Inflammatory macrophage treated with lipopolysaccharide for 1 hour (primary cell): ENCODE results near the gene GPR132.
"Not testable (repeated sequence)": the region's sequence is repeated elsewhere in the genome, so short reads cannot be mapped to it uniquely, and the experiment has no call there.

ENCODE experiments used
- DNase-seq, 2 donors: peaks; one replicate each; pipeline ENCODE4 v3.0.0-alpha.2; 2020 to 2022

The GPR132 gene

DNA sequence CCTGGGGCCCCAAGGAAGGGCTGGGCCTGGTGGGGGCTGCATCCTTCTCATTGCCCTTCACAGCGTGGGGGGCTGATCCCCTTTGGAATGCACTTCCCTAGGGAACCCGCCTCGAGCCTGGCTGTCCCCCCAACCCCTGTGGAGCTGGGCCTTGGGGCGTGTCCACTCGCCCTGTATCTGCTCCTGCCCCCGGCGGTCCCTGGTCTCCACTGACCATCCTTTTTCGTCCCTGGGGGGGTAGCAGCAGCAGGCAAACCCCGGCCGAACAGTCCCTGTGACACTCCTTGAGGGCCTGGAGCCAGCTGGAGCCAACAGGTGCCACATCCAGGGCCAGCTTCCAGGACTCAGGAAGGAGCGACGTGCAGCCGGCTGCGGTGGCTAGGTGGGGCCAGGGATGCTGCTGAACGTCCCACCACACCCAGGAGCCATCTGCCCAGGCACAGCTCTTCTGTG, 9.4 kb upstream of the GPR132 start:
- DNase-seq, result no peak

DNA sequence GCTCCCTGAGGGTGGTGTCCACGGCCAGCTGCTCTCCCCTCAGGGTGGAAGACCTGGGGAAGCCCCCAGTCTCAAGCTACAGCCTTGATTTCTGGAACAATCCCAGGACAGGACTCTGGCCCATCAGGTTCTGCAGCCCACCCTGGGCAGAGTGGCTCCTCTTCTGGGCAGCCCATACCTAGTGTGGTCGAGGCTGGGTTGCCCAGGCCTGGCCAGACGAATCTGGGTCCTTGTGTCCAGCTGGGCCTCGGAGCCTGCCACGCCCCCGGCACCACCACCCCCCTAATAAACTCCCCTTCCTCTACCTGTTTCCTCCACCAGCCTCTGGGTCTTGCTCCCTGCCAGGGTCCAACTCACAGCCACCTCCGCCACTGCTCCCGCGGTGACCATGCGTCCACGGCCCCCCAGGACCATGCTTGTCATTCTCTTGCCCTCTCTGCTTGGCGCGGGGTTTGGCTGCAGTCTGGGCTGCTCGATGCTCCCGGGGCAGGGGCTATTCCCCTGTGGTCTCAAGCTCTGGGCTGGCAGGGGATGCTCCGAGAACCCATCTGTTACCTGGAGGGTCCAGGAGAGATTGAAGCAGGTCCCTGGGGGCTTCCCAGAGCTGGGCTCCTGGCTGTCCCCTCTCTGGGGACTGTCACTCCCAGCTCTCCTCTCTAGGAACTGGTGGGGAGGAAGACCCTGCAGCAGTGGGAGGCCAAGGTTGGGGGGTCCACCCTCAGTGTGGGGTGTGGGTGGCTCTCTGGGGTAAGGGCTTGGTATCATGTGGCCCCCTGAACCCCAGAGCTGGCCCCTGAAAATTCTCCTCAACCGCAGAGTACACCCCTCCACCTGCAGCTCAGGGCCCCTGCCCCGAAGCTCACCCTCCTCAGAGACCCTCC, 8.7 kb upstream of the GPR132 start:
- DNase-seq, result no peak

DNA sequence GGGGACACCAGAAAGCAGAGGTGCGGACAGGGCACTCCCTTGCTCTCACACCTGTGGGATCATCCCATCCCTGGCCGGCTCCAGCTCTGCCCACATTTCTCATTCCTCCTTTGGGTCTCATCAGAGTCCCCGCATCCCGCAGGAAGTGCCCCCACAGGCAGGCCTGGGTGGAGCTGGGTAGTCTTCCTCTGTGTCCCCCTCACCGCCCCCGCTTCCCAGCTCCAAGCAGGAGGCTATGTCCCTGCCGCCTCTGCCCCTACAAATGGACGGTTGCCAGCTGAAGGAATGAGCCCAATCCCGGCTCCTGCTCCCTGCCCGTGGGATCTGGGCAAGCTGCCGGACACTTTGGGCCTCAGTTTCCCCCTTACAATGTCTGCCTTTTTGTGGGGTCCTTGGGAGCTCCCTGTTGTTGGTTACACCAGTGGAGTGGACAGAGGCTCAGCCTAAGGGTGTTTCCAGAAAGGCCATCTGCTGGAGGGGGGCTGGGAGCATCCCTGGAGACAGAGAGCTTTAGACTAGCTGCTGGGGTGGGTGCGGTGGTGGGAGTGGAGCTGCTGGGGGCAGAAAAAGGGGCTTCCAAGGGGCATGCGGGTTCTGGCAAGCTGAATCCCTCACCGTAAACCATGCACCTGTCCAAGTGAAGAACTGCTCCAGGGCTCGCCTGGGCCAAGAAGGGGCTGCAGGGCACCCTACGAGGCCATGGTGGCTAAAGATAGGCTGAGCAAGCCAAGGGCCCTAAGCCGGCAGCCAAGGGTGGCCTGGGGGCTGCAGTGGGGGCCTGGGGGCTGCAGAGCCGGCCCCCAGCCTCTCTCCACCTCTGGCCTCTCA, 7.9 kb upstream of the GPR132 start:
- no peak for DNase-seq

DNA sequence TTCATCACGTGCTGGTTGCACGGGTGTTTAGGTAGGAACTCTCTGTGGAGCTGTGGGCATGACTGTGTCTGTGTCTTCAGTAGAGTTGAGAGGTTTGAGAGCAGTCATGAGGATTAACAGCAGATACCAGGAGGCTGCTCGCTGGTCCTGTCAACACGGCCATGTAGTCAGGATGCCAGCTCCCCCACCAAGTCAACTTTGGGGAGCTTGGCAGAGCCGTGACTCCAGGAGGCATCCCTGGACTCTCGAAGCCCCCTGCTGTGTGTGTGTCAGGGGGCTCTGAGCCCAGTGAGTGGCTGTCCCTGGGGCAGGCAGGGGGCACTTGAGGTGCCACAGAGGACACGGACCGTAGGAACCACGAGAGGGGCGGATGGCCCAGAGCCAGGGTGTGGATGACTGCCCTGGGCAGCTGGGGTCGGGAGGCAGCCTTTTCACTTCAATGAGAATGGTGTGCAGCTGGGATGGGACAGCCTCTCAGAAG, 7.2 kb upstream of the GPR132 start:
- DNase-seq, result no peak

DNA sequence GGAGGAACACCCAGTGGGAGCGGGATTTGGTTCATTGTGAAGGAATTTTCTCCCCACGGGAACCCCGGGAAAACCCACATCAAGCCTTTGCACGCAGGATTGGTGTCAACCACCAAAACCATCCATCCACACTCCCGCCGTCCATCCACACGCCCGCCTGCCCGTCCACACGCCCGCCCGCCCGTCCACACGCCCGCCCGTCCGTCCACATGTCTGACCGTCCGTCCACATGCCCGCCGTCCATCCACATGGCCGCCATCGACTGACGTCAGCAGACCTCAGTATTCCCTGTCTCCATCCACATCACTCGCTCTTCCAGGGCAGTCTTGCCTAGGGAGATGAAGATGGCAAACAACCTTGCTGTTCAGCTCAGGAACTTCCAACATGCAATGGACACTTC, 6.7 kb upstream of the GPR132 start:
- DNase-seq, result no peak

DNA sequence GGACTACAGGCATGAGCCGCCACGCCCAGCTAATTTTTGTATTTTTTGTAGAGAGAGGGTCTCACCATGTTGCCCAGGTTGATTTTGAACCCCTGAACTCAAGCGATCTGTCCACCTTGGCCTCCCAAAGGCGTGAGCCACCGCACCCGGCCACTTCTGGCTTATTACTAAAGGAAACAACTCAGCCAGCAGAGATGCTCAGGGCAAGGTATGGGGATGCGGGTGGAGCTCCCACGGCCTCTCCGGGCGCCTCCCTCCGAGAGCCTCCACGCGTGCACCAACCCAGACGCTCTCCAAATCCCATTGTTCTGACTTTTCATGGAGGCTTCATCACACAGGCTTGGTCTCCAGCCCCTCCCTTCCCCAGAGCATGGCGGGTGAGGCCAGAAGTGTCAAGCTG, 6.1 kb upstream of the GPR132 start:
- no peak for DNase-seq

DNA sequence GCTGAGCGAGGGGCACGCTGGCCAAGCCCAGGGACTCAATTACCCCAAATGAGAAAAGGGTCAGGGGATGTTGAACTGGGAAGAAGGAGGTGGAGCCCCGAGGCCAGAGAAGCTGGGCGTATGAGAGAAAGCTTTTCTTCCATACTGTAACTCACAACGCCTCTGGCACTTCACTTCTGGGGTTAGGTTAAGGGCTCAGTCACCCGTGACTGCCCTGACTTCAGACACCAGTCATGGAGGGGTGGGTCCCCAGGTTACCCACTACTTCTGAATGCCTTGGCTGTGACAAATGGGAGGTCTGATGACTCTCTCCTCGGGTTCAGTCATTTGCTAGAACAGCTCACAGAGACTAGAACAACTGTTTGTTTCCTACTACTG, 5.5 kb upstream of the GPR132 start:
- DNase-seq, result peak; percentile 47 to 79

DNA sequence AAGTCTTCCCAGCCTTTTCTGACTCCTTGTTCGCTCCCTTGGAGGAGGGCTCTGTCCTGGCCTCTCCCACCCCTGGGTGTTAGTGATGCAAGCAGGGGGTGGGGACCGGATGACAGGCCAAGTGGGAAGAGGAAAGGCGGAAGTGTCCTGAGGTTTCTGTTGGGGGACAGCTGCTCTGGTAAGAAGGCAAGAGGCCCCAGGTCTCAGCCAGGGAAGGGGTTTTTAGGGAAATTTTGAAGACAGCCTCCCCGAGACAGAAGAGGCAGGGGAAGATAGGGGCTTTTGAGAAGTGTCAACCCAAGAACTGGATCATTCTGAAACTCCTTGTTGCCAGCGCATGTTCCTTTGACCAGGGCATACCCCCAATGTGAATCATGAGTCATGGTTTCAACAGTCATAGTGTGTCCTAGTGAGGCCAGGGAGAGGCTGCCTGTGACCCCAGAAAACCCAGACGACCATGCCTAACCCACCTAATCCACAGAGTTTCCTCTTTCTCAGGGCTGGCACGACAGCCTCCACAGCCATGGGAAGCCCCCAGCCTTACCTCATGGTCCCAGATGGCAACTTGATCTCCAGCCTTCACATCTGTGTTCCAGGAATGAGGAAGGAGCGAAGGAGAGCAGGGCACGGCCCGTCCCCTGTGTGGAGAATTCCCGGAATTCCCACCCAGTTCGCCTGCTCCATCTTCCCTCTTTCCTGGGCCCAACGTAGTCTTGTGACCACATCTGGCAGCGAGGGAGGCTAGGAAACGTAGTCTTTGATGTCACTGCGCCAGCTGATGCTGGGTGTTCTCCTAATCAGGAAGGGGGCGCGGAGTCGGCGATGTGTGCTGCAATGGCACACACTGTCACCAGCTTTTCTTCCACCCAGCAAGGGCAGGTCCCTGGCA, 4.9 kb upstream of the GPR132 start:
- peak; percentile 94 to 100 for DNase-seq

DNA sequence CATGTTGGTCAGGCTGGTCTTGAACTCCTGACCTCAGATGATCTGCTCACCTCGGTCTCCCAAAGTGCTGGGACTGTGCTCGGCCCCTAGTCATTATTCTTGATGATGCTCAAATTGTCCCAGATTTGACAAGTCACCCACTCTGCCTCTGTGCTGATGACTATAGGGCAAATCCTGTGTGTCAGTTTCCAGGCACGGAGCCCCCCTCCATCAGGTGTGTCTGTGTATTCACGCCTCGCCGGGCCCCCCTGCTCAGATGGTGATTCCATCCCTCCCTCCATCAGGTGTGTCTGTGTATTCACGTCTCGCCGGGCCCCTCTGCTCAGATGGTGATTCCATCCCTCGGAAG, 4.3 kb upstream of the GPR132 start:
- peak; percentile 38 to 63 for DNase-seq

DNA sequence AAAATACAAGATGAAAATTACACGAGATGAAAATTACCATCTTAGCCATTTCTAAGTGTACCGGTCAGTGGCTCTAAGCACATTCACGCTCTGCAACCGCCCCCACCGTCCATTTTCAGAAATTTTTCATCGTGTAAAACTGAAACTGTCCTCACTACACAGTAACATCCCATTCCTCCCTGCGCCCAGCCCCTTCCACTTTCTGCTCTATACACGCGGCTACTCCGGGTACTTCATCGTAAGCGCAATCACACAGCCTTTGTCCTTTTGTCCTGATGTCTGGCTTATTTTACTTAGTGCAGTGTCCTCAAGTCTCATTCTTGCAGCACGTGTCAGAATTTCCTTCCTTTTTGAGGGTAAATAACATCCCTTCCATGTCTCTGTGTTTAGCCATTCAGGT, 3.6 kb upstream of the GPR132 start:
- DNase-seq, result peak in 1 of 2 donors; percentile 58

DNA sequence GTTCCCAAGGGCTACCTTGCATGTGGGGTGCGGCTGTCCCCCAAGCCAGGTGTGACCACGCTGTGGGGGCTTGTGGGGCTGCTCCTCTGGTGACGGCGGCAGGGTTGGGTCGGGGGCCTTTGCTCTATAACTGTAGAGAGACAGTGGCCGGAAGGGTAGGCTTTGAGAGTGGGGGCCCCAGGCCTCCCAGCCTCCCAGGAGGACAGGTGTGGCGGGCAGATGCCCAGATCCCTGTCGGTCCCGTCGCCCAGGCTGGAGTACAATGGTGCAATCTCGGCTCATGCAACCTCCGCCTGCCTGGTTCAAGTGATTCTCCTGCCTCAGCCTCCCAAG, 2.7 kb upstream of the GPR132 start:
- no peak for DNase-seq

DNA sequence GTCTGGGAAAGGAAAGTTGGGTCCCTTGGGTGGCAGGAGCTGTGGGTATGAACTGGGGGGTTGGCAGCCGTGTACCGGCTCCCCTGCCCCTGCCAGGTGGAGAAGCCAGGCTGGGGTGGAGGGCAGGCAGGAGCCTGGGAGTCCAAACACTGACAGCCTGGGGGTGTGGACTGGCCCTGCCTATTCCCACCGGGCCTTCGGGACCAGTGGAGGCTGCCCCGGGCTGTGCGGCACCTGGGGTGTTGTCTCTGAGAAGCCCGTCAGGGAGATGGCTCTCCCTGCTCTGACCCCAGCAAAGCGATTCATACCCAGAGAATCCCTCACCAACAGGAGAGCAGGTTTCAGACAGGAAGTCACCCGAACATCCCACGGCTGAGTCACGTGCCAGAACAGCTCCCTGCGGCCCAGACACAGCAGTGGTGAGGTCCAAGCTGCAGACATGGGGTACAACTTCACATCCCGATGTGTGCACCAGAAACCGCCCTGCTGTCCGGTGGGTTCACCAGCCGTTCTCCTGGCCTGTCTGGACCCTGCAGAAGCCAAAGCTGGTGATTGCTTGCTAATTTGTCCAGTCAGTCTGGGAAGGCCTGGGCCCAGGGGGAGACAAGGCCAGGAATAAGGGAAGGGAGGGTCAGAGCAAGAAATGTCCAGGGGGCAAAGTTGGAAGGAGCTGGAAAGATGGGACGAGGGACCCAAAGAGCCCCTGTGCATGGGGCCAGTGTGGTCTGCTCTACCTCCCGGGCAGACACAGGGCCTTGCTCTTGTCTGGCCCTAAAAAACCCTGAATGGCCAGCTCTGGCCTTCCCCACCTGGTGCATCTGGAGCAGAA, 2.1 kb upstream of the GPR132 start:
- DNase-seq, result no peak

DNA sequence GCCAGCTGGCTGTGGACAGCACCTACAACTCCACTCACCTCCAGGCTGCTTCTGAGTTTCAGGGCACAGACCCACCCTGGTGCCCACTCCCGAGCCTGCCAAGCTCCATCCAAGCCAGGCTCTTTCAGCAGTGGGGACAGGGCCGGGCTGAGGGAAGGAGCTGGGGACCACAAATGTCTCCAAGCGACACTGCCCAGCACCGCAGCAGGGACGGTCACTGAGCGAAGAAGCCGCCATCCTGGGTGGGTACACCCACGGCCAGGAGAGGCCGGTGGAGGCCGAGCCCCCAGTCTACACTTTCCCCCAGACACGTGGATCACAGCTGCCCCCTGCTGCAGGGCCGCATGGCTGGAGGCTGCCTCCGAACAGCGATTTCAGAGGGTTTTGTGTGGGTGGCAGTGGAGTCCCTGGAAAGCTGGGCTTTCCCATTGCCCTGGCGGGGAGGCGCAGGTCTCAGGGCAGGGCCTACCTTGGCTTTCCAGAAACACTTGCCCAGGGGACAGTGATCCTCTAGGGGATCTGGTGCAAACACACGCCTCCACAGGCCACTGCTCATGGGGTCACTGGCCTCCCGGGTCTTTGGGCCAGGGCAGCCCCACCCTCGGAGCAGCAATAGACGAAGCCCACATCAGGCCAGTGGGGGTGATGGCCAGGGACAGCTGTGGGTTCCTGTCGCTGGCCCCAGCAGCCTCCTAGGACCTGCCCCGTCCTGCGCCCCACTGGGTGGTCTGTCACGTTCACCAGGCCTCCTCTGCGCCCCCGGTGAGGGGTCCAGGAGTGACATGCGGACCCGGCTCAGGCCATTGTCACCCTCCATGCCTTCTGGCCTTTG, 1.2 kb upstream of the GPR132 start:
- peak; percentile 70 to 86 for DNase-seq

DNA sequence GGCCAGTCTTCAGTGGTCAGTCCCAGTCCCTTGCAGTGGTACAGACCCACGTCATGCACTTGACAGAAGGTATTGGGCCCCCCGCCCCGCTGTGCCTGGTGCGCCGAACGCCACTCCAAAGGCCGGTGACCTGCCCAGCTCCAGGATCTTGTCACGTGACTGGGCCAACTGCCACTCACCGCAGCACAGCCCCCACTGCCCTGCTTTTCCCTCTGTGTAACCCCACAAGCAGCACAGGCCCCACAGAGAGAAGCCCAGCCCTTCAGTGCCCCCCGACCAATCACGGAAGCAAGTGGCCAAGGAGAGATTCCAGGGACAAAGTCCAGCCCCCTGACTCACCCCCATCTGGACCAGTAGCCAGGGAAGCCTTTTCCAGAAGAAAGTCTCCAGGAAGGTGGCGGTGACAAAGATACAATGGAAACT, 498 bp downstream of the GPR132 start:
- peak in 1 of 2 donors; percentile 54 for DNase-seq

DNA sequence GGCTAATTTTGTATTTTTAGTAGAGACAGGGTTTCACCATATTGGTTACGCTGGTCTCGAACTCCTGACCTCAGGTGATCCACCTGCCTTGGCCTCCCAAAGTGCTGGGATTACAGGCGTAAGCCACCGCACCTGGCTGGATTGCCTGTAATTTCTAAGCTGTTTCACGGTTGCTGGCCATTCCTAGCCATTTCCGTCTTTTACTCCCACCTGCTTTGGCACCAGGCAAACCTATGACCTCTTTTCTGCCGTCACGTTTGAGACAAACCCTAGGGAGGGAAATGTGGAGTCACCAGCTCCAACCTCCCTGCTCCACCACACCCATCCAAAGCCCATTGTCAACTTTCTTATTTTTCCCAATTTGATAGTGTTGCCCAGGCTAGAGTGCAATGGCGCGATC, 1.2 kb downstream of the GPR132 start:
- no peak for DNase-seq

DNA sequence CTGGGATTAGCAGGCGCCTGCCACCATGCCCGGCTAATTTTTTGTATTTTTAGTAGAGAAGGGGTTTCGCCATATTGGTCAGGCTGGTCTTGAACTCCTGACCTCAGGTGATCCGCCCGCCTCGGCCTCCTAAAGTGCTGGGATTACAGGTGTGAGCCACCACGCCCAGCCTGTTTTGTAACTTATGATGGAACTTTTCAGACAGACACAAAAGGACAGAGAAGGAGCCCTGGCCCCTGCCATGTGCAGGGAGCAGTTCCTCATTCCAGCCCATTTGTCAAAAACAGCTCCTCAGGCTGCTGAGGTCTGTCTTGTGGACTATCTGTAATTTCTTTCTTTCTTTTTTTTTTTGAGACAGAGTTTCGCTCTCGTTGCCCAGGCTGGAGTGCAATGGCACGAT, 1.7 kb downstream of the GPR132 start:
- not testable (repeated sequence) for DNase-seq

DNA sequence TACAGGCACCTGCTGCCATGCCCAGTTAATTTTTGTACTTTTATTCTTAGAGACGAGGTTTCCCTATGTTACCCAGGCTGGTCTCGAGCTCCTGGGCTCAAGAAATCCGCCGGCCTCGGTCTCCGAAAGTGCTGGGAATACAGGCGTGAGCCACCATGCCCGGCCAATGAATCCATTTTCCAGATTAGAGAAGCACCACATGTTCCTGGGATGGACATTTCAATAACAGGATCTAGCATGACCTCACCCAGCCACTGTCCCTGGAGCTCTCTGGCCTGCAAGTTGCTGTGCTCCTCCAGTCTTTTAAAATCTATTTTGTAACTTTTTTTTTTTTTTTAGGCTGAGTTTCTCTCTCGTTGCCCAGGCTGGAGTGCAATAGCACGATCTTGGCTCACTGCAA, 2.2 kb downstream of the GPR132 start:
- DNase-seq, result no peak

DNA sequence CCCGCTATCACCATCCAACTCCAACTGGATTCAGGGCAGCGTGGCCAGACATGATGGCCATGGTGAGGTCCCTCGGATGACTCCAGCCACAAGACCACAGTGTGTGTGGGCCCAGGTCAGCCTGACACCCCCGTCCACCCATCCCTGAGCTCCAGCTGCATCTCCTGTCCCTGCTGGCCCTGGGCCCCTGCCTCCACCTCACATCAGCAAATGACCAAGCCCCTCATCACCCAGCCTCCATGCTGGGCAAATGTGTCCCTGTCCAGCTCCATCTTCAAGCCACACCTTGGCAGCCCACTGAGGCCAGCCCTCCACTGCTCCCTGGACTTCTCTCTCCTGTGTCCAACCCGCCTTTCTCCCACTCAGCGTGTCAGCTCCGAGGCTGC, 3.2 kb downstream of the GPR132 start:
- DNase-seq, result no peak

DNA sequence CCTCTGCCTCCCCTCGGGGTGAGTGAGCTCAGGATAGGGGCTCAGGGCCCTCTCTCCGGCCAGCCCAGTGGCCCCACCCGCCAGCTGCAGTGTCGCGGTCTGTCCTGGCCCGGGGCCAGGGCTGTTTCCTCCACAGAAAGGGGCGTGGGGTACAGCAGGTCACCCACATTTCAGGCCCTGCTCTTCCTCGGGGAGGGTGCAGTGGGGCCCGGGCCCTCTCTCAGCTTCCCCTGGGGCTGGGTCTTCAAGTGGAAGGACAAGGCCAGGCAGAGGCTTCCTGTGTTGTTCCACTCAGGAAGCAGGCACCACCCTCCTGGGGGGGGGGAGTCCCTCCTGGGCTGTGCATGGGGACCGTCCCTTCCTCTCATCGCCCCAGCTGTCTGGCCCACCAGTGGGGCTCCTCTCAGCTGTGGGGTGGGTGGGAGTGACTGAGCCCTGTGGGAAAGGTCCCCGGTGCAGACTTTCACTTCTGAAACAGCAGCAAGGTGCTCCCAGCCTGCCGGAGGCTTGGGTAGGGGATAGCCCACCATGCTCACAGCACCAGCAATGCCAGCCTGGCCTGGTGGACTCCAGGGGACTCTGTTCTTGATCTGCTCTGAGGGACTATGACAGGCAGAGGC, 3.7 kb downstream of the GPR132 start:
- no peak for DNase-seq

DNA sequence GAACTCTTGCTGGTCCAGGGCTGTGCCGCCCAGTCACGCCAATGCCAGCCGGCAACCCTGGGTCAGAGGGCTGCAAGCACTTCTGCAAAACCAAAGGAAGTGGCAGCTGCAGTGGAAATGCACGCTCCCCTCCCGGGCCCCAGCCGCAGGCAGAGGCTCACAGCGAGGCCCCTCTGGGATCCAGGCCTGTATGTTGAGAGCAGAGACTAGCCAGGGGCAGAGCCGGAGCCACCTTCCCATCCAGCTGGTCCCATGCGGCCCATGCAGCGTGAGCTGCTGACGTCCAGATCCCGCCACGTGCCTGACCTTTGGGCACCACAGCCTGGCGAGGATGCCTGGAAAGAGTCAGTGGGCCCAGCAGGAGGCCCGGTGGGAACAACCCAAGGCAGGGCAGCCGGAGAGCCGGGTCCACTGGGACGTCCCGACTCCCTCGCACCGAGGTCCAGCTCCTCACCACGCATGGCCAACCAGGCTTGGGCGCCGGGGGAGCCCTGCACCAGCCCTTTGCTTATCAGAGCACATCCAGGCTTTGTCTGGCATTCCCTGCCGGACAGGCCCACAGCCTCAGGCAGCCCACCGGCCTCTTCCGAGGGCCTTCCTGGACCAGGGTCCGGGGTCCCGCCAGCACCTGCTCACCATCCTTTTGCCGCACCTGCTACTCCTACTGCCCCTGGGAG, 4.3 kb downstream of the GPR132 start:
- DNase-seq, result peak in 1 of 2 donors; percentile 48
